ENCODE measurements around the gene CCM2L. TPM values are rescaled to one million over a fixed set of nuclear protein-coding genes. Genes with fewer than 3 reads are reported as not detected.

CCM2L gene
- total and polyA plus RNA-seq, 10 of the 15 experiments (the other 5 are each of a cell fraction or from before 2014, with no cell fraction given) = not detected

DNA sequence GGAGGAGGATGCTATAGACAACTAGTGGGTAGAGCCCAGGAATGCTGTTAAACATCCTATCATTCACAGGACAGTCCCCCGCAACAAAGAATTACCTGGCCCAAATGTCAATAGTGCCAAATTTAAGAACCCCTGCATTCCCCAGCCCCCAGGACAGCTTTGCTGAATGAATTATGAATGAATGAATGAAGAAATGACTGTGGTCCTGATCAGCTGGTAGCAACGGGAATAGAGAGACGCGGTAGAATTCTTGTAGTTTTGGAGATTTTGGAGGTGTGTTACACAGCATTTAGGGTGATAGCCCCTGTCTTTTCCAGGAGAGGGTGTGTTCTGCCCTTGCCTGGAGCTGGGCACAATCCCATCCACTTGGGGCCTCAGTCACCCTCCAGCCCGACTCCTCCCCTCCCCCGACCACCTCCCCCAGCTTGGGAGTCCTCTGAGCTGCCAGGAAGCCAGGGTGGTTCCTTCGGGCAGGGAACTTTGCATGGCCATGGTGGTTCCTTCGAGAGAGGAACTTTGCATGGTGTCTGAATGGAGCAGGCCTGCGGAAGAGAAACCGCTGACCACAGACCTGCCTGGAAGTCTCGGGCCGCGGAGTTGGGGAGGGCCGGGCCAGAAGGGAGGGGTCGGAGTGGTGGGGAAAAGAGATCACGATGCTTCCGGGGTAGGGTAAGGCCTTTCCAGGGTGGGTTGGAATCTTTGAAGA, 40.8 kb downstream of the CCM2L start:
- peak; percentile 44 for ATAC-seq
- ChIA-PET RAD21 (ENCODE audit: unreplicated experiment) (interaction anchor here (1.1 to 4.3 kb wide), 3 partner anchors 13 to 35 kb away, joined by 4 to 53 read pairs (median 5); no protein-coding TSS in a partner anchor), CTCF (interaction anchor here (1.2 to 10.5 kb wide), 2 partner anchors 9 to 17 kb away, joined by 5 to 106 read pairs; no protein-coding TSS in a partner anchor), POLR2A (interaction anchor here (0.6 to 5.0 kb wide), 6 partner anchors 9 to 19 kb away, joined by 3 to 86 read pairs (median 8); no protein-coding TSS in a partner anchor), SMC1A (ENCODE audit: uncharacterized antibody, unreplicated experiment) (interaction anchor here (0.8 to 1.7 kb wide), 9 partner anchors 8 to 40 kb away, joined by 3 to 6 read pairs (median 3); no protein-coding TSS in a partner anchor)
- WGBS (ENCODE audit: insufficient coverage, insufficient replicate concordance, low lambda C conversion rate, missing lambda C conversion rate) = 26% methylated on average over 16 of the region's 17 CpGs
- no peaks in the 10 kb centered on the region; the same call in 2 of the 3 replicates for H3K9me3 ChIP-seq (replicated peaks; ENCODE audit: control insufficient read depth, insufficient read depth, low read length)
- DNase-seq (ENCODE audit: low read depth, low spot score) = no peak
- in situ Hi-C loops (cut with MboI) = no loop called here
- no peak overlapping the region; the same call in 1 of the 2 replicates for H3K9ac ChIP-seq (ENCODE audit: control insufficient read depth, insufficient read depth, low read length)
- H3K4me1 ChIP-seq (ENCODE audit: control insufficient read depth, insufficient read depth, low read length) = peaks cover 11% of the 10 kb centered on the region
- peaks cover 3 to 7% of the 10 kb centered on the region in 2 experiments for H3K27me3 ChIP-seq (replicated peaks in 1 of 2; ENCODE audit: control insufficient read depth in 2 of 2, insufficient read depth in 2 of 2, low read length in 1 of 2)
- no peak for TF ChIP-seq TCF7 (IDR thresholded peaks at IDR 0.05; ENCODE audit: borderline replicate concordance)
- peak; percentile 3; the same call in 1 of the 2 replicates for TF ChIP-seq SPI1 (IDR thresholded peaks at IDR 0.05; ENCODE audit: borderline replicate concordance, insufficient read depth, low read depth, low read length)
- peak; percentile 55 for TF ChIP-seq EED (IDR thresholded peaks at IDR 0.05; ENCODE audit: low read depth)
- peak; percentile 89 for TF ChIP-seq ZNF24 (IDR thresholded peaks at IDR 0.05)
- peak; percentile 50 to 59; a peak in 2 of 4 replicates for TF ChIP-seq BHLHE40 (IDR thresholded peaks at IDR 0.05; ENCODE audit: borderline replicate concordance in 1 of 2, low read depth in 2 of 2, low read length in 1 of 2)
- TF ChIP-seq IKZF2 (IDR thresholded peaks at IDR 0.05) = peak; percentile 67 to 72; a peak in 3 of 4 replicates
- TF ChIP-seq NRF1 (conservative IDR thresholded peaks at IDR 0.05; ENCODE audit: low read depth, low read length) = no peak
- no peak for TF ChIP-seq RELA (IDR thresholded peaks at IDR 0.05; ENCODE audit: borderline replicate concordance, partially characterized antibody)
- no peak for TF ChIP-seq SMAD5 (IDR thresholded peaks at IDR 0.05; ENCODE audit: low read depth)
- TF ChIP-seq ESRRA (IDR thresholded peaks at IDR 0.05; ENCODE audit: low read length) = no peak
- no peak for TF ChIP-seq ZNF622 (IDR thresholded peaks at IDR 0.05)
- peak; percentile 88 for TF ChIP-seq RUNX3 (IDR thresholded peaks at IDR 0.05; ENCODE audit: low read length)
- TF ChIP-seq SREBF2 (IDR thresholded peaks at IDR 0.05; ENCODE audit: low read length) = no peak
- TF ChIP-seq RAD51 (IDR thresholded peaks at IDR 0.05) = no peak
- peak; percentile 34; the same call in 1 of the 2 replicates for TF ChIP-seq IKZF1 (conservative IDR thresholded peaks at IDR 0.05)
- TF ChIP-seq WRNIP1 (IDR thresholded peaks at IDR 0.05; ENCODE audit: borderline replicate concordance, low read depth, low read length) = no peak
- no peaks in the 10 kb centered on the region for H3K36me3 ChIP-seq (ENCODE audit: control insufficient read depth in 2 of 2, insufficient read depth in 2 of 2, low read length in 1 of 2)
- H3K79me2 ChIP-seq (ENCODE audit: control insufficient read depth, insufficient read depth, low read length) = peaks cover 8% of the 10 kb centered on the region
- no TSS peak for BruUV-seq (replicated peaks)
- H3K4me3 ChIP-seq = peak overlapping the region; percentile 88; the same call in 1 of the 2 replicates
- no peak overlapping the region; the same call in 1 of the 2 replicates for H2AFZ ChIP-seq (ENCODE audit: control insufficient read depth, low read depth, low read length)
- peak overlapping the region; percentile 80; the same call in 1 of the 2 replicates for H3K4me2 ChIP-seq (ENCODE audit: control insufficient read depth, insufficient read depth)
- intact Hi-C loops (cut with micrococcal nuclease; ENCODE audit: unreplicated experiment) = loop anchor here (5.0 kb wide), 1 partner anchor 41 kb away; no protein-coding TSS in a partner anchor
- no peaks in the 10 kb centered on the region; the same call in 1 of the 2 replicates for H4K20me1 ChIP-seq (ENCODE audit: control insufficient read depth, insufficient read depth)
- no peak overlapping the region for H3K27ac ChIP-seq (ENCODE audit: control insufficient read depth, insufficient read depth)
- no peak for FAIRE-seq
